Fibroblast of upper back skin (primary cell): ENCODE measurements around the gene TRPC4AP.
A peak's percentile ranks its signal among the peaks of the same experiment; 100 is the strongest.

Source experiments
- DNase-seq: peaks from one replicate; pipeline ENCODE4 v3.0.0-alpha.2; 2013

TRPC4AP gene

DNA sequence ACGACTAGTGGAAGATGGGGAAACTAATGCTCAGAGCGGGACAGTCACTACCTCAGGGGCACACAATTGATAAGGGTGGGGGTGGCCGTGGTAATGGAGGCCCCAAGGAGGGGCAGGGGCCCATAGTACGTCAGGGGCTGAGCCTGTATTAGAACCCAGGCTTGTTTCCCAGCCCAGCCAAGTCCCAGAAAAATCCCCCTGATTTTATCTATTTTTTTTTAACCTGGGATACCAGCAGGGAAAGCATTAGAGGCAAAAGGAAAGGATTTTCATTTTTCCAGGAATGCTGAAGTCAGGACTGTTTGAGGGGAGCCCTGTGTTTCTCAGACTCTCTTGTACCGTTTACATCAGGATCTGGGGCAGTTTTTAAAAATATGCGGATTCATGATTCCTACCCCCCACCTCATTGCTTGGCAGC is 136.6 kb downstream of the TRPC4AP start:
- no peak for DNase-seq

DNA sequence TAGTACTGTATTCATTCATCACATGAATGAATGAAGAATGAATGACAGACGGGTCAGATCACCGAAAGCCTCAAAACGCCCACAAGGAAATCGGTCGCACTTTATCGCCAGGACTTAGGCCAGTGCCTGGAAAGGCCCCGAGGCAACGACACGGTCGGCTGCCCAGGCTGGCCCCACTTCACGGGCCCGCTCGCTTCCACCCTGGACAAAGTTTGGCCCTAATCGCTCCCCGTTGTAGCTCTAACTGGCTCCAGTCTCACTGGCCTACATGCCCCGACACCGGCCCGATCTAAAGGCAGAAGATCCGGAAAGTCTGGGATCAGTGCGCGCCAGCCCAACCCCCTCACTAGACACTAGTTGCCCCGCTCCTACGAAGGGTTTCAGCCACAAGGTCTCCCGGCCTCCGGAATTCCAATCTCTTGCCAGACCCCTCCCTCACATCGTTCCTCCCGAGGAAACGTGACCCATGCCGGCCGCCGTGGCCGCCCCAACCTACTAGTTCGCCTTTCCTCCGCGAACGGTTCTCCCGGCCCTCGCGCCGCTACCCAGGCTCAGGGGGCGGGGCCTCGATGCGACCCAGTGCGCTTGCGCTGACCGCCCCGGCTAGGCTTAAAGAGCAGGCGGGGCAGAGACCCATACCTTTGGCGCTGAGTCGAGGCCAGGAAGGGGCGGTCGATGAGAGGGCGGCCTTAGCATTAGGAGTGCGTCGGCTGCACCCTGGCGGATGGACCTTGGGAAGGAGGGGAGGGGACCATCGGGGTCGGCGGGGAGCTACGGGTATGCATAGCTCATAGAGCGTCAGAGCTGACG is 137.2 kb downstream of the TRPC4AP start, which contains the start of the genes GSS and MYH7B:
GSS (minus strand) TSS at position 576 of the 810 bp plus-strand sequence. CDS start 3,954 bp downstream, outside the sequence.
MYH7B (plus strand) TSS at position 638 of the 810 bp plus-strand sequence. CDS start 22,138 bp downstream, outside the sequence.
- peak; percentile 96 for DNase-seq

DNA sequence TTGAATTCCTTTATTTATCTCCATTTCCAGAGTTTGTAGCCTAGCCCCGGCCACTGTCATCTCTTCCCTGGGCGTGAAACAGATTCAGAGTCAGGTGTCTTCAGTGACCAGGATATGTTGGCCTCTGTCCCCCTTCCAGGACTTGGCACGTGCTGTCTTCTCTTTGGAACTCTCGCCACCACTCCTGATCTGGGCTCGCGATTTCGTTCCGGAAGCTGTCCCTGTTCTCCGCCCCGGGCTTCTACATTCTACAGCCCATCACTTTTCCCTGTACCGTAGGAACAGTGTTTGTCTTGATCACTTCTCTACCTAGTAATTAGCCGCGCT is 137.7 kb downstream of the TRPC4AP start:
- peak; percentile 48 for DNase-seq

DNA sequence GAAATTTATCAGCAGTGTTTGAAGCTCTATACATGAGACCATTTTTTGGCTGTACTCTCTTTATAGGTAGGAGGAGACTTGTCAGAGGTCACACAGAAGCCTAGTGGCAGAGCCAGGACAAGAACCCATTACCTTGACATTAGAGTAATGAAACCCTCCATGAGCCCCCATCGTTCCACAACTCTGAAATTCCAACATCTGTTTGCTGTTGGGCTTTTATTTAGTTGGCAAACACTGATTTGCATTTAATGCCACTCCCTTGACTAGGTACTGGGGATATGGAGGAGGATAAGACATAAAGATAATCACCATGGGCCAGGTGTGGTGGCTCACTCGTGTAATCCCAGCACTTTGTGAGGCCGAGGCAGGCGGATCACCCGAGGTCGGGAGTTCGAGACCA is 138.6 kb downstream of the TRPC4AP start:
- no peak for DNase-seq

DNA sequence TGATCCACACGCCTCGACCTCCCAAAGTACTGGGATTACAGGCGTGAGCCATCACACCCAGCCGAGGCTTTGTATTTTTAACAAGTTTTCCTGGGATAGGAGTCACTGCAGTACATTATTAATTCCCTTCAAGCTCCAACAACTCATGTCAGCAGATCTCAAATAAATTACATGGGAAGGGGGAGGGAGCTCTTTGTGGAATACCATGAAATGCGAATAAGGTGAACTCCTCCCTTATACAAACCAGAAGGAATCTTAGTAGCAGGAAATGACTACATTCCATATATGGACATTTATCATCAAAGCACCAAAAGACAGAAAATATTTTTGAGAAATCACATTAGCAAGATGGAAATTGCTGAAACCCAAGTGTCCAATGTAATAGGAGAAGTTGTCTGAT is 139.9 kb downstream of the TRPC4AP start:
- peak; percentile 84 for DNase-seq
